Measurements from ENCODE around the gene SEC61A2. TPM values are rescaled to one million over a fixed set of nuclear protein-coding genes. Genes with fewer than 3 reads are reported as not detected.

SEC61A2 gene
- total and polyA plus RNA-seq, 2 of the 8 experiments (the other 6 are each of a cell fraction or from before 2014, with no cell fraction given) = 18.2 to 19.2 TPM

GRCh38 chr10:12154516-12154915, 25.0 kb downstream of the SEC61A2 start:
- Histone ChIP-seq H3K27ac (ENCODE audit: low read depth, low read length) (no peak overlapping the region), H2BK12ac (ENCODE audit: low read depth, low read length) (no peak overlapping the region), H4K20me1 (replicated peaks in 1 of 2; ENCODE audit: control insufficient read depth in 1 of 2, insufficient read depth in 2 of 2, low read length in 2 of 2) (no peaks in the 10 kb centered on the region), H3K4me3 (ENCODE audit: extremely low read depth in 1 of 4, insufficient read depth in 2 of 4, low read depth in 3 of 4, low read length in 4 of 4) (no peak overlapping the region), H3K23ac (ENCODE audit: insufficient read length) (no peak overlapping the region), H3K4me1 (replicated peaks in 1 of 4; ENCODE audit: control insufficient read depth in 3 of 4, insufficient read depth in 4 of 4, low read length in 3 of 4) (no peaks in the 10 kb centered on the region), H3K14ac (ENCODE audit: insufficient read length) (no peak overlapping the region), H3K79me2 (ENCODE audit: control insufficient read depth in 1 of 2, insufficient read depth in 2 of 2, low read length in 2 of 2) (no peaks in the 10 kb centered on the region), H3K9me3 (ENCODE audit: insufficient read depth in 2 of 2, low read depth in 1 of 2, low read length in 1 of 2) (no peaks in the 10 kb centered on the region), H2BK5ac (ENCODE audit: low read depth, low read length) (no peak overlapping the region), H3K18ac (ENCODE audit: extremely low read depth, low read length) (no peak overlapping the region), H3K4ac (replicated peaks; ENCODE audit: insufficient read length, low read depth, low read length) (no peak overlapping the region), H3K56ac (replicated peaks; ENCODE audit: insufficient read length, low read depth, low read length) (no peak overlapping the region), H2AK5ac (ENCODE audit: low read depth, low read length) (no peak overlapping the region), H3K79me1 (ENCODE audit: low read depth, low read length) (no peaks in the 10 kb centered on the region), H2BK15ac (ENCODE audit: low read length) (no peak overlapping the region), H3K23me2 (ENCODE audit: low read depth, low read length) (no peaks in the 10 kb centered on the region), H3K27me3 (replicated peaks in 1 of 4; ENCODE audit: control insufficient read depth in 3 of 4, extremely low read depth in 1 of 4, insufficient read depth in 3 of 4, low read length in 3 of 4) (peaks cover 0 to 1% (median 0%) of the 10 kb centered on the region in 4 experiments; a peak in 1 of 7 replicates), H4K8ac (ENCODE audit: extremely low read depth, insufficient read depth, low read length) (no peak overlapping the region), H3K36me3 (ENCODE audit: control insufficient read depth in 2 of 4, insufficient read depth in 4 of 4, low read length in 3 of 4) (peaks cover 0 to 5% (median 0%) of the 10 kb centered on the region in 4 experiments; a peak in 3 of 8 replicates), H2BK120ac (replicated peaks; ENCODE audit: low read depth, low read length) (no peak overlapping the region), H3K9ac (replicated peaks in 1 of 4; ENCODE audit: extremely low read depth in 1 of 4, low read depth in 3 of 4, low read length in 3 of 4) (no peak overlapping the region), H4K5ac (ENCODE audit: insufficient read length, low read depth, low read length) (no peak overlapping the region), H2BK20ac (ENCODE audit: low read length) (no peak overlapping the region), H3K4me2 (ENCODE audit: insufficient read depth in 1 of 2, low read depth in 2 of 2, low read length in 2 of 2) (no peak overlapping the region), H4K91ac (replicated peaks; ENCODE audit: insufficient read length, low read length) (no peak overlapping the region), H2AFZ (ENCODE audit: low read length) (no peak overlapping the region)
- TF ChIP-seq RNF2 (IDR thresholded peaks at IDR 0.05; ENCODE audit: borderline replicate concordance, low read depth, low read length, missing control alignments, poor library complexity, severe bottlenecking) (no peak), POU5F1 (IDR thresholded peaks at IDR 0.05; ENCODE audit: low read depth, low read length) (no peak), NANOG (IDR thresholded peaks at IDR 0.05; ENCODE audit: insufficient read depth, low read depth, low read length, poor library complexity, severe bottlenecking) (no peak), CHD2 (IDR thresholded peaks at IDR 0.05; ENCODE audit: low read length) (no peak), SP4 (IDR thresholded peaks at IDR 0.05; ENCODE audit: low read length) (no peak), PHF8 (conservative IDR thresholded peaks at IDR 0.05; ENCODE audit: low read depth, low read length) (no peak), POLR2AphosphoS5 (IDR thresholded peaks at IDR 0.05; ENCODE audit: low read depth, low read length) (no peak), CBX8 (IDR thresholded peaks at IDR 0.05; ENCODE audit: borderline replicate concordance, low read depth, low read length) (no peak), EZH2 (IDR thresholded peaks at IDR 0.05; ENCODE audit: low read depth, low read length, severe bottlenecking) (no peak), JUND (IDR thresholded peaks at IDR 0.05; ENCODE audit: low read length) (no peak), SRF (IDR thresholded peaks at IDR 0.05; ENCODE audit: low read depth, low read length) (no peak), USF2 (IDR thresholded peaks at IDR 0.05; ENCODE audit: low read length) (no peak)
- TF ChIP-seq, protein P1, sequence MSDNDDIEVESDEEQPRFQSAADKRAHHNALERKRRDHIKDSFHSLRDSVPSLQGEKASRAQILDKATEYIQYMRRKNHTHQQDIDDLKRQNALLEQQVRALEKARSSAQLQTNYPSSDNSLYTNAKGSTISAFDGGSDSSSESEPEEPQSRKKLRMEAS (IDR thresholded peaks at IDR 0.05) = no peak
- 90% methylated on average over 6 of the region's 6 CpGs; no CpG with 5 or more reads in 1 of the 2 experiments for WGBS, 2 experiments (ENCODE audit: extremely low coverage in 1 of 2, insufficient coverage in 1 of 2, insufficient read length in 1 of 2, insufficient replicate concordance in 2 of 2, low coverage in 1 of 2, low lambda C conversion rate in 2 of 2, missing lambda C conversion rate in 1 of 2)
- CTCF ChIA-PET (ENCODE audit: partially characterized antibody) = no interaction called here
- no peak for DNase-seq (ENCODE audit: low read depth in 1 of 2, low spot score in 2 of 2)
- POLR2A ChIA-PET (ENCODE audit: partially characterized antibody) = no interaction called here
- no peak for FAIRE-seq

Measured in H1 (cell line).